Measurements from ENCODE around the gene RAPGEF2.

The RAPGEF2 gene

GRCh38 chr4:159282329-159282728 is 179.4 kb downstream of the RAPGEF2 start:
- no peaks in the 10 kb centered on the region for H3K36me3 Mint-ChIP-seq (ENCODE audit: insufficient read depth)
- no peak overlapping the region for H3K4me3 Mint-ChIP-seq
- H3K4me1 Mint-ChIP-seq (ENCODE audit: low read depth in 2 of 2): peaks cover 0 to 9% of the 10 kb centered on the region in 2 donors
- H3K27me3 Mint-ChIP-seq: no peaks in the 10 kb centered on the region
- DNase-seq (no peak), ATAC-seq (replicated peaks) (no peak)
- no peak overlapping the region for H3K27ac Mint-ChIP-seq
- H3K9me3 Mint-ChIP-seq: no peaks in the 10 kb centered on the region

GRCh38 chr4:159282944-159283343 is 180.1 kb downstream of the RAPGEF2 start:
- ATAC-seq (replicated peaks) (no peak), DNase-seq (no peak)
- no peaks in the 10 kb centered on the region for H3K36me3 Mint-ChIP-seq (ENCODE audit: insufficient read depth)
- H3K9me3 Mint-ChIP-seq: no peaks in the 10 kb centered on the region
- H3K4me3 Mint-ChIP-seq: no peak overlapping the region
- peaks cover 0 to 3% of the 10 kb centered on the region in 2 donors for H3K4me1 Mint-ChIP-seq (ENCODE audit: low read depth in 2 of 2)
- no peaks in the 10 kb centered on the region for H3K27me3 Mint-ChIP-seq
- H3K27ac Mint-ChIP-seq: no peak overlapping the region

GRCh38 chr4:159283696-159284095 is 180.8 kb downstream of the RAPGEF2 start:
- no peaks in the 10 kb centered on the region for H3K27me3 Mint-ChIP-seq
- H3K27ac Mint-ChIP-seq: no peak overlapping the region
- no peak overlapping the region for H3K4me3 Mint-ChIP-seq
- H3K4me1 Mint-ChIP-seq (ENCODE audit: low read depth in 2 of 2): peaks cover 0 to 7% of the 10 kb centered on the region in 2 donors
- no peaks in the 10 kb centered on the region for H3K9me3 Mint-ChIP-seq
- ATAC-seq (replicated peaks): no peak
- no peaks in the 10 kb centered on the region for H3K36me3 Mint-ChIP-seq (ENCODE audit: insufficient read depth)
- DNase-seq: no peak

GRCh38 chr4:159284113-159284512 is 181.2 kb downstream of the RAPGEF2 start:
- Mint-ChIP-seq H3K27me3 (no peaks in the 10 kb centered on the region), H3K9me3 (no peaks in the 10 kb centered on the region), H3K4me1 (ENCODE audit: low read depth in 2 of 2) (peaks cover 0 to 10% of the 10 kb centered on the region in 2 donors), H3K36me3 (ENCODE audit: insufficient read depth) (no peaks in the 10 kb centered on the region), H3K4me3 (no peak overlapping the region), H3K27ac (no peak overlapping the region)
- no peak for ATAC-seq (replicated peaks)
- DNase-seq: no peak

GRCh38 chr4:159284733-159285132 is 181.9 kb downstream of the RAPGEF2 start:
- DNase-seq: no peak
- peaks cover 0 to 10% of the 10 kb centered on the region in 2 donors for H3K4me1 Mint-ChIP-seq (ENCODE audit: low read depth in 2 of 2)
- H3K36me3 Mint-ChIP-seq (ENCODE audit: insufficient read depth): no peaks in the 10 kb centered on the region
- ATAC-seq (replicated peaks): no peak
- H3K9me3 Mint-ChIP-seq: no peaks in the 10 kb centered on the region
- no peak overlapping the region for H3K27ac Mint-ChIP-seq
- H3K27me3 Mint-ChIP-seq: no peaks in the 10 kb centered on the region
- no peak overlapping the region for H3K4me3 Mint-ChIP-seq

- Mint-ChIP-seq H3K4me1 (ENCODE audit: low read depth in 2 of 2) (peaks cover 0 to 12% of the 10 kb centered on the region in 2 donors), H3K9me3 (no peaks in the 10 kb centered on the region), H3K27ac (no peak overlapping the region), H3K36me3 (ENCODE audit: insufficient read depth) (no peaks in the 10 kb centered on the region), H3K27me3 (no peaks in the 10 kb centered on the region), H3K4me3 (no peak overlapping the region)
- ATAC-seq (replicated peaks): no peak
- no peak for DNase-seq
These were observed 184.9 kb downstream of the RAPGEF2 start for GRCh38 chr4:159287767-159288166.

- ATAC-seq (replicated peaks): no peak
- Mint-ChIP-seq H3K27ac (no peak overlapping the region), H3K9me3 (no peaks in the 10 kb centered on the region), H3K27me3 (no peaks in the 10 kb centered on the region), H3K36me3 (ENCODE audit: insufficient read depth) (no peaks in the 10 kb centered on the region), H3K4me1 (ENCODE audit: low read depth in 2 of 2) (peaks cover 1 to 12% of the 10 kb centered on the region in 2 donors), H3K4me3 (no peak overlapping the region)
- DNase-seq: no peak
These were observed 186.8 kb downstream of the RAPGEF2 start for GRCh38 chr4:159289682-159290081.

- no peak overlapping the region for H3K27ac Mint-ChIP-seq
- no peak overlapping the region for H3K4me3 Mint-ChIP-seq
- ATAC-seq (replicated peaks) (no peak), DNase-seq (no peak)
- peaks cover 1 to 12% of the 10 kb centered on the region in 2 donors for H3K4me1 Mint-ChIP-seq (ENCODE audit: low read depth in 2 of 2)
- no peaks in the 10 kb centered on the region for H3K27me3 Mint-ChIP-seq
- no peaks in the 10 kb centered on the region for H3K36me3 Mint-ChIP-seq (ENCODE audit: insufficient read depth)
- H3K9me3 Mint-ChIP-seq: no peaks in the 10 kb centered on the region
These were observed 187.6 kb downstream of the RAPGEF2 start for GRCh38 chr4:159290321-159291030.

- Mint-ChIP-seq H3K4me1 (ENCODE audit: low read depth in 2 of 2) (peaks cover 1 to 10% of the 10 kb centered on the region in 2 donors), H3K27ac (no peak overlapping the region), H3K27me3 (no peaks in the 10 kb centered on the region), H3K36me3 (ENCODE audit: insufficient read depth) (no peaks in the 10 kb centered on the region), H3K9me3 (no peaks in the 10 kb centered on the region), H3K4me3 (no peak overlapping the region)
- ATAC-seq (replicated peaks) (no peak), DNase-seq (no peak)
These were observed 188.3 kb downstream of the RAPGEF2 start for GRCh38 chr4:159291176-159291575.

- Mint-ChIP-seq H3K36me3 (ENCODE audit: insufficient read depth) (no peaks in the 10 kb centered on the region), H3K9me3 (no peaks in the 10 kb centered on the region), H3K27me3 (no peaks in the 10 kb centered on the region), H3K27ac (no peak overlapping the region), H3K4me1 (ENCODE audit: low read depth in 2 of 2) (peaks cover 1 to 13% of the 10 kb centered on the region in 2 donors), H3K4me3 (no peak overlapping the region)
- ATAC-seq (replicated peaks) (no peak), DNase-seq (no peak)
These were observed 189.4 kb downstream of the RAPGEF2 start for GRCh38 chr4:159292137-159292896.

- no peak overlapping the region for H3K27ac Mint-ChIP-seq
- no peaks in the 10 kb centered on the region for H3K27me3 Mint-ChIP-seq
- DNase-seq: no peak
- H3K4me3 Mint-ChIP-seq: no peak overlapping the region
- no peak for ATAC-seq (replicated peaks)
- peaks cover 3 to 12% of the 10 kb centered on the region in 2 donors for H3K4me1 Mint-ChIP-seq (ENCODE audit: low read depth in 2 of 2)
- H3K36me3 Mint-ChIP-seq (ENCODE audit: insufficient read depth): no peaks in the 10 kb centered on the region
- no peaks in the 10 kb centered on the region for H3K9me3 Mint-ChIP-seq
These were observed 191.1 kb downstream of the RAPGEF2 start for GRCh38 chr4:159293811-159294515.

GRCh38 chr4:159296061-159296460 is 193.2 kb downstream of the RAPGEF2 start:
- Mint-ChIP-seq H3K4me3 (no peak overlapping the region), H3K36me3 (ENCODE audit: insufficient read depth) (no peaks in the 10 kb centered on the region), H3K27me3 (no peaks in the 10 kb centered on the region), H3K27ac (no peak overlapping the region), H3K9me3 (no peaks in the 10 kb centered on the region), H3K4me1 (ENCODE audit: low read depth in 2 of 2) (peaks cover 3 to 9% of the 10 kb centered on the region in 2 donors)
- ATAC-seq (replicated peaks) (no peak), DNase-seq (no peak)

GRCh38 chr4:159297091-159297490 is 194.2 kb downstream of the RAPGEF2 start:
- no peak overlapping the region for H3K27ac Mint-ChIP-seq
- H3K36me3 Mint-ChIP-seq (ENCODE audit: insufficient read depth): no peaks in the 10 kb centered on the region
- H3K4me1 Mint-ChIP-seq (ENCODE audit: low read depth in 2 of 2): peaks cover 3 to 9% of the 10 kb centered on the region in 2 donors
- DNase-seq (no peak), ATAC-seq (replicated peaks) (no peak)
- H3K27me3 Mint-ChIP-seq: no peaks in the 10 kb centered on the region
- no peak overlapping the region for H3K4me3 Mint-ChIP-seq
- H3K9me3 Mint-ChIP-seq: no peaks in the 10 kb centered on the region

All from effector memory CD8-positive, alpha-beta T cell (primary cell).